ENCODE data around the gene CDKL2.
"Not testable (repeated sequence)": the region's sequence is repeated elsewhere in the genome, so short reads cannot be mapped to it uniquely, and the experiment has no call there.

CDKL2 gene

GRCh38 chr4:75552452-75552851 lies 77.9 kb downstream of the CDKL2 start:
- peak; percentile 32 for DNase-seq (ENCODE audit: low read depth)

- DNase-seq (ENCODE audit: low read depth), result no peak
Measured at GRCh38 chr4:75549019-75549418, 81.3 kb downstream of the CDKL2 start.

- DNase-seq (ENCODE audit: low read depth), result peak; percentile 34
Measured at GRCh38 chr4:75547647-75548387, 82.5 kb downstream of the CDKL2 start.

GRCh38 chr4:75545526-75545925 lies 84.8 kb downstream of the CDKL2 start:
- DNase-seq (ENCODE audit: low read depth), result peak; percentile 75

GRCh38 chr4:75544870-75545269 lies 85.5 kb downstream of the CDKL2 start:
- DNase-seq (ENCODE audit: low read depth), result no peak

GRCh38 chr4:75544220-75544619 lies 86.1 kb downstream of the CDKL2 start:
- peak; percentile 30 for DNase-seq (ENCODE audit: low read depth)

- peak; percentile 93 for DNase-seq (ENCODE audit: low read depth)
Measured at GRCh38 chr4:75542824-75543223, 87.5 kb downstream of the CDKL2 start.

- DNase-seq (ENCODE audit: low read depth), result not testable (repeated sequence)
Measured at GRCh38 chr4:75537308-75537707, 93.0 kb downstream of the CDKL2 start.

GRCh38 chr4:75533926-75534325 lies 96.4 kb downstream of the CDKL2 start:
- not testable (repeated sequence) for DNase-seq (ENCODE audit: low read depth)

- DNase-seq (ENCODE audit: low read depth), result not testable (repeated sequence)
Measured at GRCh38 chr4:75533339-75533887, 96.9 kb downstream of the CDKL2 start.

- DNase-seq (ENCODE audit: low read depth), result not testable (repeated sequence)
Measured at GRCh38 chr4:75531536-75532143, 98.7 kb downstream of the CDKL2 start.

- DNase-seq (ENCODE audit: low read depth), result no peak
Measured at GRCh38 chr4:75530556-75531322, 99.6 kb downstream of the CDKL2 start.
